HL-60 (cell line): Measurements from ENCODE around the gene SNX9.

Experiments
- CTCF ChIP-seq: IDR thresholded peaks from one replicate; pipeline ENCODE4 v1.5.1; 2011; ENCODE audit warnings: low read length, control low read depth, inconsistent platforms; ENCODE audit not compliant: insufficient read depth
- POLR2AphosphoS5 ChIP-seq: IDR thresholded peaks from 2 replicates; pipeline ENCODE4 v1.6.1; 2012; ENCODE audit warnings: low read depth
- SPI1 ChIP-seq: IDR thresholded peaks from 2 replicates; pipeline ENCODE4 v1.6.1; 2012; ENCODE audit warnings: low read depth, mild to moderate bottlenecking, borderline replicate concordance

GRCh38 chr6:157877573-157878438, 54.8 kb downstream of the SNX9 start:
- no peak for TF ChIP-seq CTCF
- TF ChIP-seq POLR2AphosphoS5: no peak
- TF ChIP-seq SPI1: no peak
